Measurements from ENCODE around the gene CHST7. TPM values are rescaled to one million over a fixed set of nuclear protein-coding genes. Genes with fewer than 3 reads are reported as not detected.

The CHST7 gene
- total RNA-seq, 1 donor from 2014 or later = 6.1 TPM

- DNase-seq (ENCODE audit: low read depth) = peak; percentile 42
- H3K4me3 ChIP-seq (ENCODE audit: low read depth, low read length) = no peak overlapping the region
- no peak for TF ChIP-seq CTCF (conservative IDR thresholded peaks at IDR 0.05; ENCODE audit: low read depth, low read length)
Measured at GRCh38 chrX:46589977-46590723, 16.6 kb downstream of the CHST7 start.

GRCh38 chrX:46595084-46595483, 21.5 kb downstream of the CHST7 start:
- H3K4me3 ChIP-seq (ENCODE audit: low read depth, low read length) = no peak overlapping the region
- TF ChIP-seq CTCF (conservative IDR thresholded peaks at IDR 0.05; ENCODE audit: low read depth, low read length) = no peak
- no peak for DNase-seq (ENCODE audit: low read depth)

- H3K4me3 ChIP-seq (ENCODE audit: low read depth, low read length) = no peak overlapping the region
- no peak for TF ChIP-seq CTCF (conservative IDR thresholded peaks at IDR 0.05; ENCODE audit: low read depth, low read length)
- DNase-seq (ENCODE audit: low read depth) = no peak
Measured at GRCh38 chrX:46597208-46597607, 23.6 kb downstream of the CHST7 start.

GRCh38 chrX:46597771-46598170, 24.2 kb downstream of the CHST7 start:
- no peak overlapping the region for H3K4me3 ChIP-seq (ENCODE audit: low read depth, low read length)
- DNase-seq (ENCODE audit: low read depth) = no peak
- TF ChIP-seq CTCF (conservative IDR thresholded peaks at IDR 0.05; ENCODE audit: low read depth, low read length) = no peak

- no peak for TF ChIP-seq CTCF (conservative IDR thresholded peaks at IDR 0.05; ENCODE audit: low read depth, low read length)
- no peak for DNase-seq (ENCODE audit: low read depth)
- H3K4me3 ChIP-seq (ENCODE audit: low read depth, low read length) = no peak overlapping the region
Measured at GRCh38 chrX:46599051-46599560, 25.5 kb downstream of the CHST7 start.

- no peak for DNase-seq (ENCODE audit: low read depth)
Measured at GRCh38 chrX:46601283-46601682, 27.7 kb downstream of the CHST7 start.

More at GRCh38 chrX:46601283-46601682, 27.7 kb downstream of the CHST7 start:
- H3K4me3 ChIP-seq (ENCODE audit: low read depth, low read length) = no peak overlapping the region
- no peak for TF ChIP-seq CTCF (conservative IDR thresholded peaks at IDR 0.05; ENCODE audit: low read depth, low read length)

Measured in epithelial cell of proximal tubule (primary cell).